ENCODE measurements around the gene CDIPT. TPM values are rescaled to one million over a fixed set of nuclear protein-coding genes. Genes with fewer than 3 reads are reported as not detected.
"Not testable (repeated sequence)": the region's sequence is repeated elsewhere in the genome, so short reads cannot be mapped to it uniquely, and the experiment has no call there.

CDIPT gene, protein sequence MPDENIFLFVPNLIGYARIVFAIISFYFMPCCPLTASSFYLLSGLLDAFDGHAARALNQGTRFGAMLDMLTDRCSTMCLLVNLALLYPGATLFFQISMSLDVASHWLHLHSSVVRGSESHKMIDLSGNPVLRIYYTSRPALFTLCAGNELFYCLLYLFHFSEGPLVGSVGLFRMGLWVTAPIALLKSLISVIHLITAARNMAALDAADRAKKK
- total RNA-seq (ENCODE audit: unreplicated experiment): 85.0 TPM
- long read RNA-seq, transcript CDIPT-201 (6 exons, 2,353 nt): major isoform, 96 of 116 reads
- long read RNA-seq, partial matches to known transcripts: 10 of 116 reads
- long read RNA-seq, other reads (novel, unspliced or antisense): 1 of 116 reads

DNA sequence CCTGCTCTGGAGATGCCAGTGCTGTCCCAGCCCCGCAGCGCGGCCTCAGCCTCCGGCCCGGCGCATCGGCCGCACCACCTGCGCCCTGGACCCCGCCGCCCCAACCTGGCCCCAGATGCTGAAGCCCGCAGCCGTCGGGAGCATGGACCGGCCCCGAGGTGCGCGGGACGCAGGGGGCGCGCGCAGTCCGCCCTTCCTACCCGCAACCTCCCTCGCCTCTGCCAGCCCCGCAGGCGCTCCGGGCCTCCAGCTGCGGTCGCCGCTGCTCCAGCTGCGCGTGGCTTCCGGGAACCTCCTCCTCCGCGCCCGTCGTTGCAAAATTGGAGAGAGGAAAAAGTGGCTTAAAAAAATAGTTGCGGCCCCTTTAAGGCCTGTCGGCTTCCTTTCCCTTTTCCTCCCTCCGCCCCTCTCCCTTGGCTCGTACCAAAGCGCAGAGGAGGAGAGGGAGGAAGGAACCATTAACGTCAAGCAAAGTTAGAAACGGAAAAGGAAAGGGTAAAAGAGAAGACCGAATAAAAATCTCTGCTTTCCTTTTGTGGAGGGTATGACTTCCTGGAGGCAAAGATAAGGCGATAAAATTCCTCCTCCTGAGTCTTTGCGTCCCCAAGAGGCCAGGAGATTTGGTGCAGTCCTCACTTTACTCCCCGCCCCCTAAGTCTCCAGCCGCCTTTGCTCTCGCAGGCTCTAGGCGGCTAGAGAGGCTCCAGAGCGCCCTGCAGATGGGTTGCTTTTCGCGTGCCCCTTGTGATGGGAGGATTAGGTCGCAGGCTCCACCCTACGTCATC, at the start of gene CDIPT:
Gene CDIPT (minus strand): TSS at position 343 of the 785 bp plus-strand sequence. CDS start 369 bp downstream, outside the sequence.
- TF ChIP-seq CTCF (IDR thresholded peaks at IDR 0.05; ENCODE audit: unreplicated experiment): no peak
- Mint-ChIP-seq H3K36me3 (ENCODE audit: low read depth, unreplicated experiment) (peaks cover 11% of the 10 kb centered on the region), H3K4me1 (ENCODE audit: unreplicated experiment) (peaks cover 16% of the 10 kb centered on the region), H3K9me3 (ENCODE audit: unreplicated experiment) (no peaks in the 10 kb centered on the region), H3K27me3 (ENCODE audit: unreplicated experiment) (peaks cover 13% of the 10 kb centered on the region), H3K4me3 (ENCODE audit: unreplicated experiment) (peak within 1 kb of the TSS; percentile 97), H3K27ac (ENCODE audit: unreplicated experiment) (peak within 1 kb of the TSS; percentile 98)
- DNase-seq (ENCODE audit: low spot score): peak; percentile 86

- Mint-ChIP-seq H3K9me3 (ENCODE audit: unreplicated experiment) (no peaks in the 10 kb centered on the region), H3K36me3 (ENCODE audit: low read depth, unreplicated experiment) (peaks cover 24% of the 10 kb centered on the region), H3K4me3 (ENCODE audit: unreplicated experiment) (no peak overlapping the region), H3K4me1 (ENCODE audit: unreplicated experiment) (no peaks in the 10 kb centered on the region), H3K27ac (ENCODE audit: unreplicated experiment) (no peak overlapping the region), H3K27me3 (ENCODE audit: unreplicated experiment) (peaks cover 4% of the 10 kb centered on the region)
- no peak for DNase-seq (ENCODE audit: low spot score)
- TF ChIP-seq CTCF (IDR thresholded peaks at IDR 0.05; ENCODE audit: unreplicated experiment): no peak
Observed at GRCh38 chr16:29912087-29912486, 49.1 kb upstream of the CDIPT start.

DNA sequence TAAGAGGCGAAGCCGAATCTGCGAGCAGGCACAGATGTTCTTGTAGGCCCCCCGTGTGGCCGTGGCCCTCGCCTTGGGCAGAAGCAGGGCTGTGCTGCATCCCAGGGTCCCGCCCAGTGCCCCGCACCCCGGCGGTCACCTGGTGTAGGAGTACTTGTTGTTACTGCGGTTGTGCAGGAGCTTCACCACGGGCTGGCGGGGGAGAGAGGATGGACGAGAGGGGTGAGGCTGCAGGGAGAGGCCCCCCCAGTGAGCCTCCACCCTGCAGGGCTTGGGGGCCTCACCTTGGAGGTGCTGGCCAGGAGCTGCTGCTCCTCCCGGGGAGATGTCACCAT, 48.6 kb upstream of the CDIPT start:
- DNase-seq (ENCODE audit: low spot score): no peak
- no peak overlapping the region for H3K4me3 Mint-ChIP-seq (ENCODE audit: unreplicated experiment)
- H3K9me3 Mint-ChIP-seq (ENCODE audit: unreplicated experiment): no peaks in the 10 kb centered on the region
- no peak for TF ChIP-seq CTCF (IDR thresholded peaks at IDR 0.05; ENCODE audit: unreplicated experiment)
- H3K4me1 Mint-ChIP-seq (ENCODE audit: unreplicated experiment): no peaks in the 10 kb centered on the region
- H3K36me3 Mint-ChIP-seq (ENCODE audit: low read depth, unreplicated experiment): peaks cover 24% of the 10 kb centered on the region
- no peak overlapping the region for H3K27ac Mint-ChIP-seq (ENCODE audit: unreplicated experiment)
- peaks cover 4% of the 10 kb centered on the region for H3K27me3 Mint-ChIP-seq (ENCODE audit: unreplicated experiment)

GRCh38 chr16:29910819-29911675, 48.0 kb upstream of the CDIPT start:
- peaks cover 21% of the 10 kb centered on the region for H3K36me3 Mint-ChIP-seq (ENCODE audit: low read depth, unreplicated experiment)
- no peak for DNase-seq (ENCODE audit: low spot score)
- no peak overlapping the region for H3K4me3 Mint-ChIP-seq (ENCODE audit: unreplicated experiment)
- peaks cover 5% of the 10 kb centered on the region for H3K27me3 Mint-ChIP-seq (ENCODE audit: unreplicated experiment)
- no peak overlapping the region for H3K27ac Mint-ChIP-seq (ENCODE audit: unreplicated experiment)
- no peaks in the 10 kb centered on the region for H3K4me1 Mint-ChIP-seq (ENCODE audit: unreplicated experiment)
- no peaks in the 10 kb centered on the region for H3K9me3 Mint-ChIP-seq (ENCODE audit: unreplicated experiment)
- TF ChIP-seq CTCF (IDR thresholded peaks at IDR 0.05; ENCODE audit: unreplicated experiment): no peak

GRCh38 chr16:29909851-29910250, 46.8 kb upstream of the CDIPT start:
- not testable (repeated sequence) for H3K9me3 Mint-ChIP-seq (ENCODE audit: unreplicated experiment); H3K4me3 Mint-ChIP-seq (ENCODE audit: unreplicated experiment); H3K27me3 Mint-ChIP-seq (ENCODE audit: unreplicated experiment); H3K4me1 Mint-ChIP-seq (ENCODE audit: unreplicated experiment); H3K27ac Mint-ChIP-seq (ENCODE audit: unreplicated experiment); DNase-seq (ENCODE audit: low spot score)
- H3K36me3 Mint-ChIP-seq (ENCODE audit: low read depth, unreplicated experiment): peaks cover 16% of the 10 kb centered on the region
